Right lobe of liver (tissue), 6 donors: ENCODE results near the gene MYLK. TPM values are rescaled to one million over a fixed set of nuclear protein-coding genes. Genes with fewer than 3 reads are reported as not detected.
"Not testable (repeated sequence)": the region's sequence is repeated elsewhere in the genome, so short reads cannot be mapped to it uniquely, and the experiment has no call there.

Experiments
- ATAC-seq, 4 donors: fragments of 200-7000 bp; cut with Tn5 transposase; one replicate each; pipeline ENCODE4 v1.9.1; 2020; ENCODE audit warnings: mild to moderate bottlenecking in 4 of 4, moderate library complexity in 4 of 4
- DNase-seq, 3 donors: peaks; one replicate each; pipeline ENCODE4 v3.0.0-alpha.2; 2020
- H3K27ac ChIP-seq, 3 donors: fragments of 200-600 bp; one replicate each; pipeline ENCODE4 v1.8.0; 2022
- H3K27me3 ChIP-seq, 2 donors: fragments of 200-600 bp; one replicate each; pipeline ENCODE4 v1.8.0; 2022
- H3K36me3 ChIP-seq, 4 donors: fragments of 200-600 bp; sonication (generic) in 1 of 4; one replicate each; pipeline versions ENCODE4 v1.5.1 to v1.8.0; 2017 to 2022; ENCODE audit warnings: control low read depth in 1 of 4
- H3K4me1 ChIP-seq, 4 donors: fragments of 200-600 bp; sonication (generic) in 1 of 4; one replicate each; pipeline versions ENCODE4 v1.5.1 to v1.8.0; 2017 to 2022; ENCODE audit warnings: control low read depth in 1 of 4
- H3K4me3 ChIP-seq, 3 donors: fragments of 200-600 bp; one replicate each; pipeline ENCODE4 v1.8.0; 2022
- H3K9me3 ChIP-seq, 4 donors: fragments of 200-600 bp; sonication (generic) in 1 of 4; one replicate each; pipeline versions ENCODE4 v1.5.1 to v1.8.0; 2017 to 2022; ENCODE audit warnings: control low read depth in 1 of 4
- CTCF ChIP-seq, 4 donors: fragments of 200-600 bp in 3 of 4; fragments of 450-650 bp in 1 of 4; IDR thresholded peaks; one replicate each; pipeline versions ENCODE4 v1.5.1 to v1.8.0; 2016 to 2022; ENCODE audit warnings: antibody characterized with exemption in 4 of 4, mild to moderate bottlenecking in 2 of 4
- POLR2A ChIP-seq: fragments of 450-650 bp; IDR thresholded peaks from one replicate; pipeline ENCODE4 v1.6.1; 2017; ENCODE audit warnings: antibody characterized with exemption, mild to moderate bottlenecking
- WGBS: methylation state at CpG from one replicate; pipeline ENCODE4 v1.1.6; 2018; ENCODE audit warnings: low coverage, low lambda C conversion rate; ENCODE audit not compliant: insufficient coverage; ENCODE audit errors: missing lambda C conversion rate; 5-methylcytosine and 5-hydroxymethylcytosine counted together
- intact Hi-C, 2 donors: fragments of 100-400 bp; cut with DNase I; formaldehyde crosslinking; loops; one replicate each; pipeline versions ENCODE4 v1.11.2 to v1.14.1; 2022
- total RNA-seq, 6 experiments: library from RNA; depleted of rRNA in 2 of 6; stranded (reverse); fragments of >200 nt in 2 of 6; fragmentation: NEBNext Ultra II Directional in 3 of 6; extraction: Animal tissue kit (Norgen Biotek cat#: 25700) in 3 of 6; gene quantifications; one replicate each; pipeline versions ENCODE4 v1.1.0 to v1.2.4, GENCODE V29; 2016 to 2023
- donor health status: DM: no; HTN: yes; CAD: no.
- donor health status: DM: no; HTN: no; CAD: no.
- donor health status: DM: no; HTN: no; CAD: no.
- donor health status: DM: no; HTN: yes; CAD: no.
- donor health status: DM: no; HTN: yes; CAD: no.

The MYLK gene
- total RNA-seq, 6 experiments from 2014 or later: 61.1 to 146 (median 97.8) TPM

- ATAC-seq (no peak), DNase-seq (no peak)
- Histone ChIP-seq H3K27me3 (no peaks in the 10 kb centered on the region), H3K9me3 (no peaks in the 10 kb centered on the region), H3K27ac (no peak overlapping the region), H3K4me3 (no peak overlapping the region), H3K4me1 (no peaks in the 10 kb centered on the region), H3K36me3 (peaks cover 0 to 47% (median 12%) of the 10 kb centered on the region in 4 donors)
- intact Hi-C loops: no loop called here
- 82% methylated on average over 2 of the region's 2 CpGs for WGBS
- TF ChIP-seq CTCF (IDR thresholded peaks at IDR 0.05) (no peak), POLR2A (no peak)
Observed at GRCh38 chr3:123739106-123739505, 145.0 kb downstream of the MYLK start.

DNA sequence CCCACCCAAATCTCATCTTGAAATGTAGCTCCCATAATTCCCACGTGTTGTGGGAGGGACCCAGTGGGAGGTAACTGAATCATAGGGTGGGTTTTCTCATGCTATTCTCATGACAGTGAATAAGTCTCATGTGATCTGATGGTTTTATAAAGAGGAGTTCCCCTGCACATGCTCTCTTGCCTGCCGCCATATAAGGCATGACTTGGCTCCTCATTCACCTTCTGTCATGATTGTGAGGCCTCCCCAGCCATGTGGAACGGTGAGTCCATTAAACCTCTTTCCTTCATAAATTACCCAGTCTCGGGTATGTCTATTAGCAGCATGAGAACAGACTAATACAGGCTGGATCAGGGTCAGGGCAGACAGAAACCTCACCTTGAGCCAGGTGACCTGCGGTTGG, 145.6 kb downstream of the MYLK start:
- intact Hi-C loops: not testable (repeated sequence)

GRCh38 chr3:123737168-123737567, 147.0 kb downstream of the MYLK start:
- ATAC-seq (no peak), DNase-seq (no peak)
- H3K4me3 ChIP-seq: no peak overlapping the region
- no peaks in the 10 kb centered on the region for H3K27me3 ChIP-seq
- peaks cover 0 to 62% (median 19%) of the 10 kb centered on the region in 4 donors for H3K36me3 ChIP-seq
- no peak overlapping the region for H3K27ac ChIP-seq
- intact Hi-C loops: no loop called here
- 90% methylated on average over 4 of the region's 14 CpGs for WGBS
- H3K9me3 ChIP-seq: no peaks in the 10 kb centered on the region
- TF ChIP-seq CTCF (IDR thresholded peaks at IDR 0.05) (no peak), POLR2A (no peak)
- H3K4me1 ChIP-seq: no peaks in the 10 kb centered on the region

More for the DNA sequence above, 145.6 kb downstream of the MYLK start:
- not testable (repeated sequence) for H3K27me3 ChIP-seq, ATAC-seq, H3K4me1 ChIP-seq, DNase-seq, H3K4me3 ChIP-seq, H3K9me3 ChIP-seq, H3K27ac ChIP-seq
- H3K36me3 ChIP-seq: peaks cover 0 to 51% (median 15%) of the 10 kb centered on the region in 4 donors
- WGBS: 87% methylated on average over 3 of the region's 5 CpGs

GRCh38 chr3:123735456-123735855, 148.7 kb downstream of the MYLK start:
- intact Hi-C loops: no loop called here
- ATAC-seq: no peak
- Histone ChIP-seq H3K4me1 (no peaks in the 10 kb centered on the region), H3K27me3 (no peaks in the 10 kb centered on the region), H3K4me3 (no peak overlapping the region), H3K36me3 (peaks cover 0 to 62% (median 19%) of the 10 kb centered on the region in 4 donors), H3K9me3 (no peaks in the 10 kb centered on the region), H3K27ac (no peak overlapping the region)
- TF ChIP-seq CTCF (IDR thresholded peaks at IDR 0.05): no peak
- no peak for TF ChIP-seq POLR2A
- WGBS: 58% methylated on average over 2 of the region's 2 CpGs
- DNase-seq: no peak

DNA sequence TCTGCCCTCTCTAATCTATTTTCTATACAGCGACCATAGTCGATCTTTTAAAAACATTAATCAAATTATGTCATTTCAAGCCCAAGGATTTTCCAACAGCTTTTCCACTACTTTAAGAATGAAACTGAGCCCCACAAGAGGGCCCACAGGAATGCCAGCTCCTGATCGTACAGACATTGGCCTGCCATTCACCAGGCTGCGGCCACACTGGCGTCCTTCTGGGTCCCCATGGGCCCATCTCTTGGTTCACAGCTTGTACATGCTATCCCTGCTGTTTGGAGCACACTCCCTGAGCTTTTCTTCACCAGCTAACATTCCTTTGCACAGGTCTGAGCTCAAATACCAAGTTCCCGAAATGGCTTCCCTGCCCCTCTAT, 149.6 kb downstream of the MYLK start:
- Histone ChIP-seq H3K27ac (no peak overlapping the region), H3K27me3 (no peaks in the 10 kb centered on the region), H3K4me1 (no peaks in the 10 kb centered on the region), H3K4me3 (no peak overlapping the region), H3K36me3 (peaks cover 0 to 62% (median 19%) of the 10 kb centered on the region in 4 donors), H3K9me3 (no peaks in the 10 kb centered on the region)
- intact Hi-C loops: no loop called here
- DNase-seq (no peak), ATAC-seq (no peak)
- no peak for TF ChIP-seq POLR2A
- no peak for TF ChIP-seq CTCF (IDR thresholded peaks at IDR 0.05)
- 76% methylated on average over 6 of the region's 6 CpGs for WGBS
